HUES6 (cell line): ENCODE measurements around the gene BRIP1.
"Not testable (repeated sequence)": the region's sequence is repeated elsewhere in the genome, so short reads cannot be mapped to it uniquely, and the experiment has no call there.

Experiments used
- H3K27ac ChIP-seq: 2 replicates; pipeline ENCODE4 v1.7.0; 2013; ENCODE audit warnings: low read depth, mild to moderate bottlenecking, low read length, inconsistent platforms
- H3K27me3 ChIP-seq: 2 replicates; pipeline ENCODE4 v1.6.1; 2013; ENCODE audit warnings: low read length; ENCODE audit not compliant: control insufficient read depth, insufficient read depth
- H3K36me3 ChIP-seq: 2 replicates; pipeline ENCODE4 v1.6.1; 2013; ENCODE audit warnings: low read length; ENCODE audit not compliant: control insufficient read depth, insufficient read depth
- H3K4me1 ChIP-seq: 2 replicates; pipeline ENCODE4 v1.6.1; 2013; ENCODE audit warnings: low read length; ENCODE audit not compliant: control insufficient read depth, insufficient read depth
- H3K4me3 ChIP-seq: 2 replicates; pipeline ENCODE4 v1.5.1; 2013; ENCODE audit warnings: low read depth, low read length
- H3K9ac ChIP-seq: one replicate; pipeline ENCODE4 v1.6.1; 2013; ENCODE audit warnings: mild to moderate bottlenecking, low read length
- H3K9me3 ChIP-seq: 2 replicates; pipeline ENCODE4 v1.6.1; 2013; ENCODE audit warnings: low read depth, low read length; ENCODE audit not compliant: control insufficient read depth, insufficient read depth

The BRIP1 gene

DNA sequence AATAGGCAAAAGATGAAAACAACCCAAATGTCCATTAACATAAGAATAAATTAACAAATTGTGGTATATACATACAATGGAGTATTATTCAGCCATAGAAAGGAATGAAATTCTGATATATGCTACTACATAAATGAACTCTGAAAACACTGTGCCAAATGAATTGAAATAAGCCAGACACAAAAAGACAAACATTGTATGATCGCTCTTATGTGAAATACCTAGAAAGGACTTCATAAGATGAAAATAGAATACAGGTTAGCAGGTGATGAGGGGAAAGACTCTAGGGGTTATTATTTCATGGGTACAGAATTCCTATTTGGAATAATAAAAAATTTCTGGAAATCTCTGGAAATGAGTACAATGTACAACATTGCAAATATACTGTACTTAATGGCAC is 80.2 kb downstream of the BRIP1 start:
- H3K4me3 ChIP-seq, result no peak overlapping the region
- H3K27ac ChIP-seq, result no peak overlapping the region
- H3K36me3 ChIP-seq, result peaks cover 8% of the 10 kb centered on the region; the same call in 1 of the 2 replicates
- H3K27me3 ChIP-seq, result no peaks in the 10 kb centered on the region
- H3K9me3 ChIP-seq, result no peaks in the 10 kb centered on the region
- no peak overlapping the region for H3K9ac ChIP-seq
- H3K4me1 ChIP-seq, result no peaks in the 10 kb centered on the region

DNA sequence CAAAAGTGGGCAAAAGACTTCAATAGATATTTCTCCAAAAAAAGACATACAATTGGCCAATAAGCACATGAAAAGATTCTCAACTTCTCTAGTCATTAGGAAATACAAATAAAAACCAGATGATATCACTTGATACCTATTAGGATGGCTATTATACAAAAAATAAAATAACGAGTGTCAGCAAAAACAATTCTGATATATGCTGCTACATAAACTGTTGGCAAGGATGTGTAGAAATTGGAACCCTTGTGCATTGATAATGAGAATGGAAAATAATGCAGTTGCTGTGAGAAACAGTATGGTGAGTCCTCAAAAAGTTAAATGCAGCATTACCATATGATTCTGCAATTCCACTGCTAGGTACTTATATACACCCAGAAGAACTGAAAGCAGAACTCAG is 80.6 kb downstream of the BRIP1 start:
- H3K9ac ChIP-seq, result no peak overlapping the region
- H3K36me3 ChIP-seq, result peaks cover 8% of the 10 kb centered on the region; the same call in 1 of the 2 replicates

DNA sequence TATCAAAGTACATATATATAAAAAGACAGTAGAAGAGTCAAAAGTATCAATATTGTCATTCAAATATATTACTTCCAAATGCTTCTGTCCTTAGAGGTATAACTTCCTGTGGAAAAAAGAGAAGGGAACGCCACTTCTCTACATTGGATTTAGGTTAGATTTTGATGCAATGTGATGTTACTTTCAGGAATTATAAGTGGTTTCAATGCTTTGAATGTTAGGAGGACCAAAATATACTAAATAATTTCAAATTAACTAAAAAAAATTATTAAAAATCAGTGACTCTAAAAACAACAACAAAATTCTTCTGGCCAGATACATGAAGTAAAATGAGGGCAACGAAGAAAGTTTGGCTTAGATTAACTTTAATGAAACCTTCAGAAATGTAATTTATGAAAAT is 88.0 kb downstream of the BRIP1 start:
- Histone ChIP-seq H3K27ac (no peak overlapping the region), H3K36me3 (peaks cover 35% of the 10 kb centered on the region), H3K4me3 (no peak overlapping the region), H3K9me3 (peaks cover 14% of the 10 kb centered on the region), H3K9ac (no peak overlapping the region), H3K4me1 (no peaks in the 10 kb centered on the region), H3K27me3 (no peaks in the 10 kb centered on the region)

More for the DNA sequence above, 80.6 kb downstream of the BRIP1 start:
- no peak overlapping the region for H3K27ac ChIP-seq
- no peaks in the 10 kb centered on the region for H3K27me3 ChIP-seq
- no peaks in the 10 kb centered on the region for H3K9me3 ChIP-seq
- H3K4me3 ChIP-seq, result no peak overlapping the region
- H3K4me1 ChIP-seq, result no peaks in the 10 kb centered on the region

DNA sequence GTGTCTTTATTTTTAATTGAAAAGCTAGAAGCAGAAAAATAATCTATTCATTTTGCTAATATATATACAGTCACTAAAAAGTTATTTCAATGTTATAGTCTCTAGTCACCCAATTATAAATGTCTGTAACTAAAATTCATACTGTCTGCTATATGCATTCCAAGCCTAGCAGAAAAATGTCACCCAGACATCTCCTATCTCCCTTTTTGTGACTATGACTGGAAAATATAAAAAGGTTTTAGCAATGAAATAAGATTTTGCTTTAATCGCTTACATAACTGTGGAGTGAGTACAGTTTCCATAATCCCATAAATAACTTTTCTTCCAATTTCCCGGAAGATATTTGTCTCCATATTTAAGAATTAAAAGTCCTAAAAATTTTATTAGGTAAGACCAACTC is 88.6 kb downstream of the BRIP1 start:
- Histone ChIP-seq H3K9ac (no peak overlapping the region), H3K36me3 (peaks cover 37% of the 10 kb centered on the region), H3K27ac (no peak overlapping the region), H3K4me1 (no peaks in the 10 kb centered on the region), H3K9me3 (peaks cover 19% of the 10 kb centered on the region), H3K4me3 (no peak overlapping the region), H3K27me3 (no peaks in the 10 kb centered on the region)

DNA sequence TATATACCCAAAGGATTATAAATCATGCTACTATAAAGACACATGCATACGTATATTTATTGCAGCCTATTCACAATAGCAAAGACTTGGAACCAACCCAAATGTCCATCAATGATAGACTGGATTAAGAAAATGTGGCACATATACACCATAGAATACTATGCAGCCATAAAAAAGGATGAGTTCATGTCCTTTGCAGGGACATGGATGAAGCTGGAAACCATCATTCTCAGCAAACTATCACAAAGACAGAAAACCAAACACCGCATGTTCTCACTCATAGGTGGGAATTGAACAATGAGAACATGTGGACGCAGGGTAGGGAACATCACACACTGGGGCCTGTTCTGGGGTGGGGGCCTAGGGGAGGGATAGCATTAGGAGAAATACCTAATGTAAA is 89.2 kb downstream of the BRIP1 start:
- H3K9ac ChIP-seq, H3K27ac ChIP-seq: not testable (repeated sequence)
- peaks cover 39% of the 10 kb centered on the region for H3K36me3 ChIP-seq

DNA sequence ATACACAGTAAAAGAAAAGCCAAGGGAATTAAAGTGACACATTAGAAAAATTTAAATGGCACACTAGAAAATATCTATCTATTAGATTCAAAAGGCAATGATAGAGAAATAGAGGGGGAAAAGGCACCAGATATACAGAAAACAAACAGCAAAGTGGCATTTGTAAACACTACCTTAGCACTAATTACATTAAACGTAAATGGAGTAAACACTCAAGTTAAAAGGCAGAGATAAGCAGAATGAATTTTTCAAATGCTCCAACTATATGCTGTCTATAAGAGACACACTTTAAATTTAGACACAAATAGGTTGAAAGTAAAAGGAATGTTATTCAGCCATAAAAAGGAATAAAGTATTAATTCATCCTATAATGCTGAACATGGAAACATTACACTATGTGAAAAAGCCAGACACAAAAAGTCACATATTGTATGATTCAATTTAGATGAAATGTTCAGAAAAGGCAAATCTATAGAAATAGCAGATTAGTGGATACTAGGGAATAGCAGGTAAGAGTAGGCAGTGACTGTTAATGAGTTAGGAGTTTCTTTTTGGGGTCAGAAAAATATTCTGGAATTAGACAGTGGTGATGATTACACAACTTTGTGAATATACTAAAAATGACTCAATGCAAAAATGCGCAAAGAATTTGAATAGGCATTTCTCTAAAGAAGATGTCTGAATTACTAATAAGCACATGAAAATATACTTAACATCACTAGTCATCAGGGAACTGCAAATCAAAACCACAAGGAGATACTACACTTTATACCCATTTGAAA is 92.4 kb downstream of the BRIP1 start:
- Histone ChIP-seq H3K4me1 (no peaks in the 10 kb centered on the region), H3K9me3 (peaks cover 21% of the 10 kb centered on the region), H3K36me3 (peaks cover 35% of the 10 kb centered on the region), H3K9ac (no peak overlapping the region), H3K4me3 (no peak overlapping the region), H3K27me3 (no peaks in the 10 kb centered on the region), H3K27ac (no peak overlapping the region)

More for the DNA sequence above, 89.2 kb downstream of the BRIP1 start:
- H3K27me3 ChIP-seq, H3K4me3 ChIP-seq, H3K4me1 ChIP-seq: not testable (repeated sequence)
- peaks cover 21% of the 10 kb centered on the region for H3K9me3 ChIP-seq

DNA sequence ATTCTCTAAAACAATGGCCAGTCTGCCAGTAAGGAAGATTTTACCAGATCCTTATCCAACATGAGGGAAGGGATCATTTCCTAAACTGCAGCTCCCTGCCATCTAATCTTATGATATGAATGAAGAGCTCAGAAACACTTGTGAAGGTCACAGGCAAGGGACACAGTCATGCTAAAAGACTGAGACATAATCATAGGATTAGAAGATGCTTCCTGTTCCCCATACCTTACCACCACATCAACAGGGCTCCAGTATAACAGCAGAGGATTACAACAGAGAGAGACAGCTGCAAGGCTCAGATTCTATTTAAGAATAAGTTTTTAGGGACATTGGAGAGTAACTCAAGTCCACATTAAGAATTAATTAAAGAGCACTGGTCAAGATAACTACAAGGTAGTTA is 93.3 kb downstream of the BRIP1 start:
- Histone ChIP-seq H3K27ac (no peak overlapping the region), H3K4me3 (no peak overlapping the region), H3K27me3 (no peaks in the 10 kb centered on the region), H3K9ac (no peak overlapping the region), H3K4me1 (no peaks in the 10 kb centered on the region; the same call in 1 of the 2 replicates), H3K36me3 (peaks cover 32% of the 10 kb centered on the region), H3K9me3 (peaks cover 21% of the 10 kb centered on the region)

DNA sequence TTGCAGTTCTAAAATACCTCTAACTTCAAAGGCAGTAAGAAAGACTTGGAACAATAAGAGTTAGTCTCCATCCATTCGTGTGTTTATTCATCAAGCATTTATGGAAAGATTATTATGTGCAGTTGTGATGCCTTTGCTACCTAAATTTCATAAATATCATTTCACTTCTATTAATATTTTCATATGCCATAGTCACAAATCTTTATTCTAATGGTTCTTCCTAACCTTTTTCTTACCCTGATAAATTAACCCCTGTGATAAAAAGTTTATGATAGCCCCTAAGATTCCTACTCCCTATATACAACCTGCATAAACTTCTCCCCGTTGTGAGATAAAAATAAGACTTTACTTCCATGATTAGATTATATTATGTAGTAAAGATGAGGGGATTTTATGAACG is 94.9 kb downstream of the BRIP1 start:
- no peak overlapping the region for H3K27ac ChIP-seq
- H3K9me3 ChIP-seq, result peaks cover 21% of the 10 kb centered on the region
- peaks cover 36% of the 10 kb centered on the region for H3K36me3 ChIP-seq
- no peaks in the 10 kb centered on the region; the same call in 1 of the 2 replicates for H3K4me1 ChIP-seq
- H3K27me3 ChIP-seq, result no peaks in the 10 kb centered on the region
- no peak overlapping the region for H3K4me3 ChIP-seq
- H3K9ac ChIP-seq, result no peak overlapping the region

DNA sequence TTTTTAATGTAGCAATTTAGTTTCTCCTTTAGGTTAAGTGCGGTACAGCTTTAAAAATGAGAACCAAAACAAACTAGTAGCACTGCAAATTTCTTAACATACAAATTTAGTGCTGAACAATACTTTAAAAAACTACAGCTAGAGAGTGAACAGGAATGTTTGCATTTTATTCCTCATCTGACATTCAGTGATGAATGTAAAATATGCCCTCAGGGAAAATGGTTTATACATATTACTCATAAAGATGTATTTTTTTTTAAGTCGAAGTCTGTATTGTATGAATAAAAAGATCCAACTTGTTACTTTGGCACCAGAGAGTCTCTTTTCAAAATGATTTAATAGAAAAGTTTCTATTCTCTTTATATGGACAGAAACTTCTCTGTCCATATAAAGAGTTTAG is 96.8 kb downstream of the BRIP1 start:
- H3K4me3 ChIP-seq, result no peak overlapping the region
- H3K9ac ChIP-seq, result no peak overlapping the region
- no peak overlapping the region for H3K27ac ChIP-seq
- no peaks in the 10 kb centered on the region for H3K27me3 ChIP-seq
- H3K36me3 ChIP-seq, result peaks cover 46% of the 10 kb centered on the region
- no peaks in the 10 kb centered on the region; the same call in 1 of the 2 replicates for H3K4me1 ChIP-seq
- peaks cover 16% of the 10 kb centered on the region for H3K9me3 ChIP-seq

DNA sequence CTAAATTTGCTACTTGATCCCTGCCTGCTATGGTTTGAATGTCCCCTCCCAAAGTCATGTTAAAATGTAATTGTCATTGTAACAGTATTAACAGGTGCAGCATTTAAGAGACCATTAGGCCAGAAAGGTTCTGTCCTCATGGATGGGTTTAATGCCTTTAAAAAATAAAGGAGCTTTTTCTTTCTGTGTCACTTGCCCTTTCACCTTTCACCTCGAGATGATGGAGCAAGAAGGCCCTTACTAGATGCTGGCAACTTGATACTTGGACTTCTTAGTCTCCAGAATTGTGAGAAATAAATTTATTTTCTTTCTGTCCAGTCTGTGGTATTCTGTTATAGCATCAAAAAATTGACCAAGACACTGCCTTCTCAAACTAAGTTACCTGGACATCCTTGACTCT is 98.5 kb downstream of the BRIP1 start:
- Histone ChIP-seq H3K9me3 (0 out of 2 replicates have a peak, but pooled peaks cover 4% of the 10 kb centered on the region), H3K4me3 (no peak overlapping the region), H3K36me3 (peaks cover 29% of the 10 kb centered on the region), H3K27me3 (no peaks in the 10 kb centered on the region), H3K4me1 (no peaks in the 10 kb centered on the region; the same call in 1 of the 2 replicates), H3K27ac (no peak overlapping the region), H3K9ac (no peak overlapping the region)

DNA sequence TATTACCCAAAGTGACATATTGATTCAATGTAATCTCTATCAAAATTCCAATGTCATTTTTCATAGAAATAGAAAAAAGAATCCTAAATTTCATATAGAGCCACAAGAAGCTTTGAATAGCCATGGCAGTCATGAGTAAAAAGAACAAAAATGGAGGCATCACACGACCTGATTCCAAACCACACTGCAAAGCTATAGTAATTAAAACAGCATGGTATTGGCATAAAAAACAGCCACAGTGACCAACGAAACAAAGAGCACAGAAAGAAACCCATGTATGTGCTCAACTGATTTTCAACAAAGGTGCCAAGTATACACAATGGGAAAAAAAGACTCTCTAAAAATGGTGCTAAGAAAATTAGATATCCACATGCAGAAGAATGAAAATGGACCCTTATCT is 101.5 kb downstream of the BRIP1 start:
- no peaks in the 10 kb centered on the region; the same call in 1 of the 2 replicates for H3K4me1 ChIP-seq
- H3K36me3 ChIP-seq, result peaks cover 34% of the 10 kb centered on the region
- no peak overlapping the region for H3K4me3 ChIP-seq
- no peak overlapping the region for H3K27ac ChIP-seq
- no peaks in the 10 kb centered on the region for H3K27me3 ChIP-seq
- 0 out of 2 replicates have a peak, but pooled peaks cover 6% of the 10 kb centered on the region for H3K9me3 ChIP-seq
- H3K9ac ChIP-seq, result no peak overlapping the region
